Measurements from ENCODE around the gene LRMDA.

Gene LRMDA

DNA sequence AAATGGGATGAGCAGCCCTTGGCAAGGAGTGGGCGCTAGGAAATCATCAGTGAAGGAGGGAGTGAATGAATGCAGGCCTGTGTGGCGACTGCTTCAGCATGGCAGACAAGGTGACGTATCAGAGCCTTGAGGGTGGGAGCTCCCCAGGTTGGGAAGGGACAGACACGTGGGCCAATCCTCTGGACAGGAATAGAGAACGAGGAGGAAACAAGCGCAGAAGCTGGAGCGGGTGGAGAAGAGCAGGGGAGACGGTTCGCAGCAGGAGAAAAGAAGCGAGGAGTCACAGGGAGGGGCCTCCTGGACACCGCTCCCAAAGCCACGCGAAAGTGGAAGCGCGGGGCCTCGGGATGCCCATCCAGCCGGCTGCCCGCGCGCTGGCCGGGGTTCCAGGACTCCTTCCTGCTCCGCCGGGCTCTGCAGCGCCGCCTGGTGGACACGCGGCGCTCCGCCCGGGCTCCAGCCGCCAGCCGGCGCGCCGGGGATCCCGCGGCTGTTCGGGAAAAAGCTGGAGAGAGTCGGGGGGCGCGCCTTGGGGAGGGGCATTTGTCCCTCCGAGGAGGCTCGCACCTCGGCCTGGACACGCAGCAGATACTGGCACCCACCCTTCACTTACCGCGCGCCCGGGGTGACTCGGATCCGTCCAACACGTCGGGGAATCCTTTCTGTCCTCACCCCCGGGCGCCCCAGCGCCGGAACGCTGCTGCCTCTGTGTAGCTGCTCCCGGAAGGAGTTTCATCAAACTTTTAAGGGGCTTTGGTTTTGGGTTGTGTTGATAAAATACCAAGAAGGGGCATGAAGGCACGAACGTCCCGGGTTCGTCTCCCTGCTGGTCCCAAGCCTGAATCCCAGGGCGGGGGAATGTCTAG lies 36.1 kb upstream of the LRMDA start:
- no peak overlapping the region for H3K4me3 ChIP-seq (ENCODE audit: low read depth, low read length)
- TF ChIP-seq, protein P1, sequence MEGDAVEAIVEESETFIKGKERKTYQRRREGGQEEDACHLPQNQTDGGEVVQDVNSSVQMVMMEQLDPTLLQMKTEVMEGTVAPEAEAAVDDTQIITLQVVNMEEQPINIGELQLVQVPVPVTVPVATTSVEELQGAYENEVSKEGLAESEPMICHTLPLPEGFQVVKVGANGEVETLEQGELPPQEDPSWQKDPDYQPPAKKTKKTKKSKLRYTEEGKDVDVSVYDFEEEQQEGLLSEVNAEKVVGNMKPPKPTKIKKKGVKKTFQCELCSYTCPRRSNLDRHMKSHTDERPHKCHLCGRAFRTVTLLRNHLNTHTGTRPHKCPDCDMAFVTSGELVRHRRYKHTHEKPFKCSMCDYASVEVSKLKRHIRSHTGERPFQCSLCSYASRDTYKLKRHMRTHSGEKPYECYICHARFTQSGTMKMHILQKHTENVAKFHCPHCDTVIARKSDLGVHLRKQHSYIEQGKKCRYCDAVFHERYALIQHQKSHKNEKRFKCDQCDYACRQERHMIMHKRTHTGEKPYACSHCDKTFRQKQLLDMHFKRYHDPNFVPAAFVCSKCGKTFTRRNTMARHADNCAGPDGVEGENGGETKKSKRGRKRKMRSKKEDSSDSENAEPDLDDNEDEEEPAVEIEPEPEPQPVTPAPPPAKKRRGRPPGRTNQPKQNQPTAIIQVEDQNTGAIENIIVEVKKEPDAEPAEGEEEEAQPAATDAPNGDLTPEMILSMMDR (IDR thresholded peaks at IDR 0.05; ENCODE audit: borderline replicate concordance, insufficient read depth, low read depth, low read length): peak; percentile 80

DNA sequence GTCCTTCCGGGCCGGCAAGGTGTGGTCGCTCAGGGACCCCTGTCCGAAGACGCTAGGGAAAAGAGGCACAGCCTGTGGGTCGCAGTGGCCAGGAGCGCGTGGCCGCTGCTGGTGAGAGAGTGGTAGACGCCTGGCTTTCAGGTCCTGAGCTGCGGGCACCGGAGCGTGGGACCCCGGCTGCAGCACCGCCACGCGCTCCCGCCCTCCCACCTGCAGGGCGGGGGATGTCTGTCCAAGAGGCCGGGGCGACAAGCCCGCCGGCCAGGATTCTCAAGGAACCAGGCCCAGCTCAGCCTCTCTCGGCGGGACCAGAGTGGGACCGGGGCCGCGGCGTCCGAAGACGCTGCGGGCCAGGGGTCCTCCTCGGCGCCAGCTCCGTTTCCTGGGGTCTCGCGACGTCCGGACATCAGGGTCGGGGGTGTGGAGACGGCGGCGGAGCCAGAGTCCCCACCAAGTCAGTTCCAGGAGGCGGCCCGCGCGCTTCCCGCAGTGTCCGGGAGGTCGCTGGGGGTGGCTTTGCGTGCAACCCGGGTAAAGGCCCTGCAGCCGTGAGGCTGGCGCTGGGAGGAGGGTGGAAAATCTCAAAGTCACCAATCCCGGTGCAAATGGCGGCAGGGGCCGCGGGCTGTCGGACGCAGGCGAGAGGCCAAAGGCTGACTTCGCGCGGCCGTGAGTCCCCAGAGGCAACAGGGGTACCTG lies 35.3 kb upstream of the LRMDA start:
- H3K4me3 ChIP-seq (ENCODE audit: low read depth, low read length): no peak overlapping the region
- TF ChIP-seq, protein P1 (IDR thresholded peaks at IDR 0.05; ENCODE audit: borderline replicate concordance, insufficient read depth, low read depth, low read length): no peak

DNA sequence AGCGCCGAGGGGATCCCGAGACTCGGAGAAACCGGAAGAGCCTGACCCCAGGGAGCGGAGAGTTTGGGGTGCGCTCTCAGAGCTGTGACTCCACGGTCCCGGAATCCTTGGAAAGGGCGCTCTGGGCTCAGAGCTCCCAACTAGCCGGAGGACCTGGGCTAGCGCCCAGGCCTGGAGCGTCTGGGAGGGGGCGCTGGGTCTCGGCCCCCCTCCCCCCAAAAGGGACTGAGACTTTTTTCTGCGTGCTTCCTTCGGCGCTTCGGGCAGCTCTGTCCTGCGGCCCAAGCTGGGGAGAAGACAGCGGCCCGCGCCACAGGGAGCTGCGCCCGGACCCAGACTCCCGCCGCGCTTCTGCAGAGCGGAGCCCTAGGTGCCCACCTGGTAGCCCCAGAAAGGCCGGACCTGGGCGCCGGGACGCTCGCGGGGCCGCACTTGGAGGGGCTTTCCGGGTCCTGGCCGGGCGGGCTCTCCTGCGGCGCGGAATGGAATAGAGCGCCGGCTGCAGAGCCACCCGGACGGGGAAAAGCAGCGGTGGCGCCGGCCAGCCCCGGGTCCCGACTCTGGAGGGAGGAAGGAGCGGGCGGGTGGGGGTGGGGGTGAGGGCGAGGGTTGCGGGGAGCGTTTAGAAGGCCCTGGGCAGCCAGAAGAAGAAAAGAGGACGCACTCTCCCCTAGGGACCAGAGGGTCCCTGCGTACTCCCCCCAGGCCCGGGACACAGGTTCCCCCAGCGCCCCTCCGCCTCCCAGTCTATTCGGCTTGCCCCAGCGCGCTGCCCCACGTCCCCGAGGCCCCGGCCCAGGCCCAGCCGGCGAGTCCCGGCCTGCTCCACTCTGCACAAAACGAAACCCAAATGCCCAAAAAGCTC lies 34.6 kb upstream of the LRMDA start:
- TF ChIP-seq, protein P1 (IDR thresholded peaks at IDR 0.05; ENCODE audit: borderline replicate concordance, insufficient read depth, low read depth, low read length): no peak
- no peak overlapping the region for H3K4me3 ChIP-seq (ENCODE audit: low read depth, low read length)

DNA sequence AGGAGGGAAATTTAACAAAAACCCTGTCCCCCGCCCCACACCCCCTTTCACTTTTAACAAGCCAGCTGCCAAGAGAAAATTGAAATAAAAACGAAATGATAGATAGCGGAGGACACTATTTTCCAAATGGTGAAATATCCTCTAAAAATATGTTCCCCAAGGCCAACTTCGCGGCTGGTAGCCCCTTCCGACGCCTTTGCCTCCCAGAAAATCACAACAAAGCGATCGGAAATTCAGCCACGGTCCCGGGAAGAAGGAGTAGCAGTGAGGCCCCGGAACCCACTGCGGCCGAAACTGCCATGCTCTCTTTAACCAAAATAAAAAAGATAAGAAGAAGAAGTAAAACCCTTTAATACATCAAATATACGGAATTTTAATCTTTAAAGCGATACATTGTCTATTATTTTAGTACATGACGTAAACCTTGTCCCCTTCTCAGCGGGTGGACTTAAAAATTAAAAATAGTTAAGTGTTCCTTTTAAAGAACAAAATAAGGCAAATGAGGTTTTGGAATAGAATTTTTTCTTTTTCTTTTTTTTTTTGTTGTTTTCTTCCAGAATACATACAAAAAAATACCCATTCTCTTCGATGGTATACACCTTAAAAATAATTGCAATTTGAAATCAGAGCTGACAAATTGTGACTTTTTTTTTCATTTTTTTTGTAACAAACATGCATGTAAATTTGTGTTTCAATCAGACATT lies 33.8 kb upstream of the LRMDA start:
- TF ChIP-seq, protein P1 (IDR thresholded peaks at IDR 0.05; ENCODE audit: borderline replicate concordance, insufficient read depth, low read depth, low read length): no peak
- H3K4me3 ChIP-seq (ENCODE audit: low read depth, low read length): no peak overlapping the region

DNA sequence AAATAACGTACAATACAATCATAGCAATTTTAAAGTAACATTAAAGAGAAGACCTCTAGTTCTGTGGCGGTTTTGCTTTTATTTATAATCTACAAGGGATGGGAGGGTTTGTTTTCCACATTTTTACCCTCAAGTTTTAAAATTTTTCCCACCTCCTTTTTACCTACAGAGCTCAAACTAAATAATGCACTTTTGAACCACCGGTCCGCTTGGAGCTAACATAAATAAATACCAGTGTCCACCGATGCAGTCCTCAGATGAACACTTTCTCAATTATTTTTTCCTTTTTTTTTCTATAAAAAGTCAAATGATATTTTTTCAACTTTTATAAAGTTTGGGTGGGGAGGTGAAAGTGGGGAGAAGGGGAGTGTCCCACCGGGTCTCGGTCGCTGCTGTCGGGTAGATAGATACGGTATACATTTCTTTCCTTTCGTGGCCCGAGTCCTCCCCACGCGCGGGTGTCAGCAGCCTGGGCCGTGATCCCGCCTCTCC lies 33.2 kb upstream of the LRMDA start:
- H3K4me3 ChIP-seq (ENCODE audit: low read depth, low read length): no peak overlapping the region
- TF ChIP-seq, protein P1 (IDR thresholded peaks at IDR 0.05; ENCODE audit: borderline replicate concordance, insufficient read depth, low read depth, low read length): no peak

DNA sequence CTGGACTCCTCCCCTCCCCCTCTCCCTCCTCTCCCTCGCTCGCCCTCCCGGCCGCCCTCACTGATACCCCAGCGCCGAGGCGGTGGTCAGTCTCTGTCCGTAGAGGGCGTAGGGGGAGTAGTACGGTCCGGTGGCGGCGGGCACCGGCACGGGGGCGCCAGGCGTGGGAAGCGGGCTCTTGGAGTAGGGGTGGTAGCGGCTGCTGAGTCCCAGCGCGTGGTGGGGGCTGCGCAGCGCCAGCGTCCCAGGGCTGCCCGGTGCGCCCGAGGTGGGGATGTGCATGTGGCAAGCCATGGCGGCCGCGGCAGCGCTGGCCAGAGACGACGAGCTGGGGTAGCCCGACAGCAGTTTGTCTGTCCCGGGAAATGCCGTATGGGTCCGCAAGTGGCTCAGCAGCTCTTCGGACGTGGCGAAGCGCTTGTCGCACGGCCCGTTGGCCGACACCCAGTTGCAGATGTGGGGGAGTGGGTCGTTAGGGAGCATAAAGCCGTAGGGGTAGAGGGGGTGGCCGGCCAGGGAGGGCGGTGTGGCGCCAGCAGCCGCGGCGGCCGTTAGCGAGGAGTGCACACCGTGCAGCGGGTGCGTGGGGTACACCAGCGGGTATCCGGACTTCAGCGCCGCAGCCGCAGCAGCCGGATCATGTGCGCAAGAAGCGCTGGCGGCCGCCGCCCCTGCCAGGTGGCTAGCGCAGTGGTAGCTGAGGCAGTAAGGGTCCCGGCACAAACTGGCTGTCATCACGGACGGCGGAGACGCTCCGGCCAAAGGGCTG lies 32.5 kb upstream of the LRMDA start:
- H3K4me3 ChIP-seq (ENCODE audit: low read depth, low read length): no peak overlapping the region
- TF ChIP-seq, protein P1 (IDR thresholded peaks at IDR 0.05; ENCODE audit: borderline replicate concordance, insufficient read depth, low read depth, low read length): no peak
